Progenitor cell of endocrine pancreas (in vitro differentiated cells): Measurements from ENCODE around the gene CDIPT. TPM values are rescaled to one million over a fixed set of nuclear protein-coding genes. Genes with fewer than 3 reads are reported as not detected.

Source experiments
- DNase-seq: peaks from one replicate; pipeline ENCODE4 v3.0.0; 2021; ENCODE audit warnings: low spot score; ENCODE audit not compliant: unreplicated experiment
- H3K27ac Mint-ChIP-seq: 2 replicates; pipeline ENCODE4 v1.8.0; 2021; ENCODE audit warnings: mild to moderate bottlenecking, moderate library complexity, mixed read lengths
- H3K27me3 Mint-ChIP-seq: 2 replicates; pipeline ENCODE4 v1.8.0; 2021; ENCODE audit warnings: mixed read lengths
- H3K36me3 Mint-ChIP-seq: 2 replicates; pipeline ENCODE4 v1.8.0; 2022; ENCODE audit warnings: mixed read lengths; ENCODE audit not compliant: insufficient read depth
- H3K4me1 Mint-ChIP-seq: 2 replicates; pipeline ENCODE4 v1.8.0; 2021; ENCODE audit warnings: low read depth, mixed read lengths
- H3K4me3 Mint-ChIP-seq: 2 replicates; pipeline ENCODE4 v1.8.0; 2021; ENCODE audit warnings: low read depth, mild to moderate bottlenecking, moderate library complexity, mixed read lengths
- H3K9me3 Mint-ChIP-seq: 2 replicates; pipeline ENCODE4 v1.8.0; 2021; ENCODE audit warnings: low read depth, mixed read lengths
- total RNA-seq: library from RNA; stranded (reverse); gene quantifications from 2 replicates; pipeline ENCODE4 v1.2.1, GENCODE V29; 2021
- TF ChIP-seq, protein P1 (sequence below): fragments of 200-600 bp; sonication (generic); IDR thresholded peaks from one replicate; pipeline ENCODE4 v1.5.0; 2021; ENCODE audit warnings: antibody characterized with exemption, mild to moderate bottlenecking; ENCODE audit not compliant: unreplicated experiment

CDIPT gene
- total RNA-seq, 1 donor from 2014 or later: 51.2 TPM

- no peak overlapping the region for H3K27ac Mint-ChIP-seq
- TF ChIP-seq, protein P1, sequence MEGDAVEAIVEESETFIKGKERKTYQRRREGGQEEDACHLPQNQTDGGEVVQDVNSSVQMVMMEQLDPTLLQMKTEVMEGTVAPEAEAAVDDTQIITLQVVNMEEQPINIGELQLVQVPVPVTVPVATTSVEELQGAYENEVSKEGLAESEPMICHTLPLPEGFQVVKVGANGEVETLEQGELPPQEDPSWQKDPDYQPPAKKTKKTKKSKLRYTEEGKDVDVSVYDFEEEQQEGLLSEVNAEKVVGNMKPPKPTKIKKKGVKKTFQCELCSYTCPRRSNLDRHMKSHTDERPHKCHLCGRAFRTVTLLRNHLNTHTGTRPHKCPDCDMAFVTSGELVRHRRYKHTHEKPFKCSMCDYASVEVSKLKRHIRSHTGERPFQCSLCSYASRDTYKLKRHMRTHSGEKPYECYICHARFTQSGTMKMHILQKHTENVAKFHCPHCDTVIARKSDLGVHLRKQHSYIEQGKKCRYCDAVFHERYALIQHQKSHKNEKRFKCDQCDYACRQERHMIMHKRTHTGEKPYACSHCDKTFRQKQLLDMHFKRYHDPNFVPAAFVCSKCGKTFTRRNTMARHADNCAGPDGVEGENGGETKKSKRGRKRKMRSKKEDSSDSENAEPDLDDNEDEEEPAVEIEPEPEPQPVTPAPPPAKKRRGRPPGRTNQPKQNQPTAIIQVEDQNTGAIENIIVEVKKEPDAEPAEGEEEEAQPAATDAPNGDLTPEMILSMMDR: no peak
- H3K4me1 Mint-ChIP-seq: no peaks in the 10 kb centered on the region
- peaks cover 4% of the 10 kb centered on the region for H3K36me3 Mint-ChIP-seq
- no peaks in the 10 kb centered on the region for H3K9me3 Mint-ChIP-seq
- no peak overlapping the region for H3K4me3 Mint-ChIP-seq
- no peaks in the 10 kb centered on the region for H3K27me3 Mint-ChIP-seq
- no peak for DNase-seq
Measured at GRCh38 chr16:29909391-29909790, 46.4 kb upstream of the CDIPT start.

- DNase-seq: no peak
- no peaks in the 10 kb centered on the region for H3K4me1 Mint-ChIP-seq
- H3K36me3 Mint-ChIP-seq: peaks cover 4% of the 10 kb centered on the region
- H3K4me3 Mint-ChIP-seq: no peak overlapping the region
- TF ChIP-seq, protein P1: no peak
- peaks cover under 1% of the 10 kb centered on the region for H3K27me3 Mint-ChIP-seq
- no peaks in the 10 kb centered on the region for H3K9me3 Mint-ChIP-seq
- no peak overlapping the region for H3K27ac Mint-ChIP-seq
Measured at GRCh38 chr16:29908719-29909220, 45.7 kb upstream of the CDIPT start.

- Mint-ChIP-seq H3K9me3 (no peaks in the 10 kb centered on the region), H3K4me3 (no peak overlapping the region), H3K27ac (no peak overlapping the region), H3K4me1 (no peaks in the 10 kb centered on the region), H3K27me3 (peaks cover 5% of the 10 kb centered on the region), H3K36me3 (peaks cover 2% of the 10 kb centered on the region)
- TF ChIP-seq, protein P1: no peak
- no peak for DNase-seq
Measured at GRCh38 chr16:29907973-29908372, 44.9 kb upstream of the CDIPT start.

- Mint-ChIP-seq H3K36me3 (no peaks in the 10 kb centered on the region), H3K27me3 (peaks cover 10% of the 10 kb centered on the region), H3K9me3 (no peaks in the 10 kb centered on the region), H3K27ac (no peak overlapping the region), H3K4me1 (no peaks in the 10 kb centered on the region), H3K4me3 (no peak overlapping the region)
- TF ChIP-seq, protein P1: no peak
- DNase-seq: no peak
Measured at GRCh38 chr16:29906520-29907244, 43.7 kb upstream of the CDIPT start.

DNA sequence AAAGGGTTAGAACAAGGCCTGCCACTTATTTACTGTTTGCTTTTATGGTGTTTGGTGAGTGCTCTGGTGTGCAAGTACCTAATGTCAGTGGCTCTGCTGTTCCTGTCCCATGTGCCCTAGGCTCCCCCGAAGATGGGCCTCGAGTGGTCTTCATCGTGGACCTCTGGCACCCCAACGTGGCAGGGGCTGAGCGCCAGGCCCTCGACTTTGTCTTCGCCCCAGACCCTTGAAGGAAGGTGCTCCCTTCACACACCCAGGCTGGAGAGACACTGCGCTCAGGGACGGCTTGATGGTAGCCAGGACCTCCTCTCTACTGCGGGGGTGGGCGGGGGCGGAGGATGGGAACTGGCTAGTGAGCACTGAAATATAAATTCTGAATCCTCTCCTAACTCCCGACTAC is 42.6 kb upstream of the CDIPT start:
- Mint-ChIP-seq H3K36me3 (no peaks in the 10 kb centered on the region), H3K9me3 (no peaks in the 10 kb centered on the region), H3K27ac (no peak overlapping the region), H3K4me3 (no peak overlapping the region), H3K27me3 (peaks cover 13% of the 10 kb centered on the region), H3K4me1 (peaks cover under 1% of the 10 kb centered on the region)
- DNase-seq: no peak
- TF ChIP-seq, protein P1: no peak
